Measurements from ENCODE around the gene VPS26C. TPM values are rescaled to one million over a fixed set of nuclear protein-coding genes. Genes with fewer than 3 reads are reported as not detected.
A peak's percentile ranks its signal among the peaks of the same experiment; 100 is the strongest.

Gene VPS26C
- total and polyA plus RNA-seq, 9 of the 15 experiments (the other 6 are each of a cell fraction or from before 2014, with no cell fraction given), result 32.8 to 48.7 (median 42.1) TPM

DNA sequence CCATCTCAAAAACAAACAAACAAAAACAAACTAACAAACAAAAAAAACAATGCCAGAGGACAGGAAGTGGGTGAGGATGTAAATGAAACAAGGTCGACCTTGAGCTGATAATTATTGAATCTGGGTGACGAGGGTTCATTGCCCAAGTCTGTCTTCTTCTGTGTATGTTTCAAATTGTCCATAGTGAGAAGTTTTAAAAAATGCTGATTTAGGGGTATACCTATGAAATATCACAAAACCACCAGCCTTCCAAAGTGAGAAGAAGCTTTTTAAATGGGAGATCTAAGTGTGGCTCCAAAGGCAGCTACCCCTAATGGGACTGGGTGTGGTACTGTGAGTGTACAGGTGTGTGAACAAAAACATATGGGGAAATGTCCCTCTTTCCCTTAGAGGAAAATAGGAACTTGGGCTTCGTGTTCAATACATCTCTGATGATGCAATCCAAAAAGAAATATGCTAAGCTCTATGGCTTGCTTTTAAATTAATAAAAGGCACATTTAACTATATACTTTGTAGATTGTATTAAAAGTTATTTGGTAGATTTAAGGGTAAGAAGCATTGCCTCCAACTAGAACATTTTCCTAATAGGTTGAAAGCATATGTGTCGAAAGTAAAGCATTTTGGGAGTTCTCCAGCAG is 33.1 kb upstream of the VPS26C start (continued):
- TF ChIP-seq, protein P1, sequence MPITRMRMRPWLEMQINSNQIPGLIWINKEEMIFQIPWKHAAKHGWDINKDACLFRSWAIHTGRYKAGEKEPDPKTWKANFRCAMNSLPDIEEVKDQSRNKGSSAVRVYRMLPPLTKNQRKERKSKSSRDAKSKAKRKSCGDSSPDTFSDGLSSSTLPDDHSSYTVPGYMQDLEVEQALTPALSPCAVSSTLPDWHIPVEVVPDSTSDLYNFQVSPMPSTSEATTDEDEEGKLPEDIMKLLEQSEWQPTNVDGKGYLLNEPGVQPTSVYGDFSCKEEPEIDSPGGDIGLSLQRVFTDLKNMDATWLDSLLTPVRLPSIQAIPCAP (CRISPR knock-in tag; IDR thresholded peaks at IDR 0.05; ENCODE audit: borderline replicate concordance), result no peak
- TF ChIP-seq EHMT2 (IDR thresholded peaks at IDR 0.05) (no peak), MAFF (IDR thresholded peaks at IDR 0.05; ENCODE audit: low read length) (peak; percentile 45; the same call in 1 of the 2 replicates), C11orf30 (IDR thresholded peaks at IDR 0.05; ENCODE audit: low read depth) (peak; percentile 75)
- TF ChIP-seq, protein P2, sequence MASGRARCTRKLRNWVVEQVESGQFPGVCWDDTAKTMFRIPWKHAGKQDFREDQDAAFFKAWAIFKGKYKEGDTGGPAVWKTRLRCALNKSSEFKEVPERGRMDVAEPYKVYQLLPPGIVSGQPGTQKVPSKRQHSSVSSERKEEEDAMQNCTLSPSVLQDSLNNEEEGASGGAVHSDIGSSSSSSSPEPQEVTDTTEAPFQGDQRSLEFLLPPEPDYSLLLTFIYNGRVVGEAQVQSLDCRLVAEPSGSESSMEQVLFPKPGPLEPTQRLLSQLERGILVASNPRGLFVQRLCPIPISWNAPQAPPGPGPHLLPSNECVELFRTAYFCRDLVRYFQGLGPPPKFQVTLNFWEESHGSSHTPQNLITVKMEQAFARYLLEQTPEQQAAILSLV (tag; IDR thresholded peaks at IDR 0.05), result 0 out of 2 replicates have a peak, but pooled peaks have one; percentile 29
- TF ChIP-seq, protein P3, sequence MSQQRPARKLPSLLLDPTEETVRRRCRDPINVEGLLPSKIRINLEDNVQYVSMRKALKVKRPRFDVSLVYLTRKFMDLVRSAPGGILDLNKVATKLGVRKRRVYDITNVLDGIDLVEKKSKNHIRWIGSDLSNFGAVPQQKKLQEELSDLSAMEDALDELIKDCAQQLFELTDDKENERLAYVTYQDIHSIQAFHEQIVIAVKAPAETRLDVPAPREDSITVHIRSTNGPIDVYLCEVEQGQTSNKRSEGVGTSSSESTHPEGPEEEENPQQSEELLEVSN (IDR thresholded peaks at IDR 0.05; ENCODE audit: borderline replicate concordance in 1 of 2, extremely low read depth in 1 of 2, insufficient read depth in 1 of 2, insufficient read length in 1 of 2, low read depth in 1 of 2, low read length in 1 of 2, poor library complexity in 1 of 2, severe bottlenecking in 1 of 2), result no peak

DNA sequence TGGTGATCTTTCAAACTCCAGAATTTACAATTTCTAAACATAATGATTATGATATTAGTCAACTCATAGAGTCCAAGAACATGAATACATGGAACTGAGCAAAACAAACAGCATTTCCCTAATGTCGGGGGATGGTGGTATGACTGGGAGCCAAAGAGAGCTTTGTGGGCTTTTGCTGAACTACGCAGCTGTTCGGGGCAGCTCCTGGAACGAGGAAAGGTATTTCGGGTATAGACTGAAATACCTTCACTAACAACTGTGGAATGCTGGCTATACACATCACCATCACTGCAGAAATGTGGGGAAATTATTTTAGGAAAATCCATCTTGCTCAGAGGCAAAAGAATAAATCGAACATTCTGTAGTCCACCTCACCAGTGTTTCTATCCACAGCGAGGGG is 30.2 kb upstream of the VPS26C start:
- no TSS peak for BruUV-seq (replicated peaks)
- in situ Hi-C loops (cut with MboI), result no loop called here
- no peak overlapping the region for H3K4me3 ChIP-seq
- FAIRE-seq, result no peak
- intact Hi-C loops (cut with micrococcal nuclease), result no loop called here
- no peaks in the 10 kb centered on the region for H3K4me1 ChIP-seq (replicated peaks in 1 of 2; ENCODE audit: control insufficient read depth in 2 of 2, insufficient read depth in 2 of 2, low read length in 2 of 2)
- POLR2A ChIA-PET, result no interaction called here
- no peak overlapping the region for H3K27ac ChIP-seq (ENCODE audit: extremely low read depth, low read depth, low read length)
- peaks cover 0 to 11% of the 10 kb centered on the region in 2 experiments; a peak in 2 of 5 replicates for H3K27me3 ChIP-seq (ENCODE audit: control insufficient read depth in 2 of 2, insufficient read depth in 2 of 2, low read length in 2 of 2)
- CTCF ChIA-PET (ENCODE audit: low intra/inter-chr PET ratio), result no interaction called here
- DNase-seq (ENCODE audit: extremely low read depth in 1 of 4, low spot score in 3 of 4), result peak in 1 of 4 experiments; percentile 5
- 0 out of 2 replicates have a peak overlapping the region, but pooled peaks have one; percentile 4 for H2AFZ ChIP-seq (ENCODE audit: low read depth, low read length)
- no peak overlapping the region for H3K9ac ChIP-seq (ENCODE audit: insufficient read depth in 1 of 2, low read depth in 2 of 2, low read length in 2 of 2)
- peak; percentile 22; the same call in 1 of the 3 replicates for ATAC-seq
- no peaks in the 10 kb centered on the region for H3K79me2 ChIP-seq (ENCODE audit: control insufficient read depth, insufficient read depth, low read length)
- no peaks in the 10 kb centered on the region for H3K9me3 ChIP-seq (replicated peaks; ENCODE audit: control insufficient read depth, insufficient read depth, low read depth, low read length)
- WGBS (ENCODE audit: insufficient coverage, low coverage, missing lambda C conversion rate), result 29% methylated on average over 7 of the region's 7 CpGs
- H3K9me1 ChIP-seq (ENCODE audit: control insufficient read depth, insufficient read depth, low read length), result no peaks in the 10 kb centered on the region
- H3K36me3 ChIP-seq (ENCODE audit: control insufficient read depth, insufficient read depth, low read length), result no peaks in the 10 kb centered on the region
- no peaks in the 10 kb centered on the region for H4K20me1 ChIP-seq (replicated peaks; ENCODE audit: control insufficient read depth, insufficient read depth, low read length)
- no peak overlapping the region for H3K4me2 ChIP-seq (ENCODE audit: insufficient read depth, low read length)
- TF ChIP-seq ZNF274 (IDR thresholded peaks at IDR 0.05; ENCODE audit: borderline replicate concordance, low read depth, low read length) (no peak), GATAD2B (IDR thresholded peaks at IDR 0.05; ENCODE audit: borderline replicate concordance) (no peak), ZNF316 (IDR thresholded peaks at IDR 0.05) (no peak)

All from K562 (cell line).